Uterus (tissue), 2 donors: ENCODE measurements around the gene INTS11.

Experiments
- POLR2A ChIP-seq, 2 donors: fragments of 450-650 bp; IDR thresholded peaks; one replicate each; pipeline ENCODE4 v1.6.1; 2016; ENCODE audit warnings: antibody characterized with exemption in 2 of 2, mild to moderate bottlenecking in 1 of 2, moderate library complexity in 1 of 2
- TF ChIP-seq, protein P1 (sequence below), 4 experiments: fragments of 200-600 bp in 2 of 4; fragments of 450-650 bp in 2 of 4; sonication (generic) in 2 of 4; IDR thresholded peaks; one replicate each; pipeline ENCODE4 v1.5.1; 2016 to 2019; ENCODE audit warnings: antibody characterized with exemption in 4 of 4, mild to moderate bottlenecking in 2 of 4, moderate library complexity in 1 of 4

DNA sequence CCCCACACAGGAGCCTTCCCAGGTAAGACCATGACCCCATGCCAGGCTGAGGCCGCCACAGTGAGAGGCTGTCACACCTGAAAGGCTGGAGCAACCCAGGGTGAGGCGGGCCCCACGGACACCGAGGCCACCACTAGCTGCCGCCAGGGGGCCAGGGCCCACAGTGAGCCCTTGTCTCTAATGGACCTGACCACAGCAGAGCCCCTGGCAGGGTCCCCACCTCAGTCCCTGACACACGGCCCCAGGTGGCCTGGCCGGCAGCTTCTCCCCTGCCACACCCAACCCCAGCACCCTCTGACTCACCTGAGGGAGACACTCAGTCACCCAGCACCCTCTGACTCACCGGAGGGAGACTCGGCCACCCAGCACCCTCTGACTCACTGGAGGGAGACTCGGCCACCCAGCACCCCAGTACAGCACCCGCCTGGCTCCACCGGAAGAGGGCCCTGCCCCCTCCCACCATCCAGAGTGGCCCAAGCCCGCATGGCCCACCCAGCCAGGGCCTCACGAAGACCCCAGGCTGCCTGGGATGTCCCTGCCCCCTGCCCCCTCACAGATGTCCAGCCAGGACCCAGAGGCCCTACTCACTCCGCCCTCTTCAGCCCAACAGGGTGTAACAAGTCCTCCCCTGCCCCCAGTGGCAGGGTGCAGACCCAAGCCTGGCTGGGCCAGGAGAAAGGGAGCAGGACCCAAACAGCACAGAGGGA, 20.3 kb upstream of the INTS11 start:
- TF ChIP-seq, protein P1, sequence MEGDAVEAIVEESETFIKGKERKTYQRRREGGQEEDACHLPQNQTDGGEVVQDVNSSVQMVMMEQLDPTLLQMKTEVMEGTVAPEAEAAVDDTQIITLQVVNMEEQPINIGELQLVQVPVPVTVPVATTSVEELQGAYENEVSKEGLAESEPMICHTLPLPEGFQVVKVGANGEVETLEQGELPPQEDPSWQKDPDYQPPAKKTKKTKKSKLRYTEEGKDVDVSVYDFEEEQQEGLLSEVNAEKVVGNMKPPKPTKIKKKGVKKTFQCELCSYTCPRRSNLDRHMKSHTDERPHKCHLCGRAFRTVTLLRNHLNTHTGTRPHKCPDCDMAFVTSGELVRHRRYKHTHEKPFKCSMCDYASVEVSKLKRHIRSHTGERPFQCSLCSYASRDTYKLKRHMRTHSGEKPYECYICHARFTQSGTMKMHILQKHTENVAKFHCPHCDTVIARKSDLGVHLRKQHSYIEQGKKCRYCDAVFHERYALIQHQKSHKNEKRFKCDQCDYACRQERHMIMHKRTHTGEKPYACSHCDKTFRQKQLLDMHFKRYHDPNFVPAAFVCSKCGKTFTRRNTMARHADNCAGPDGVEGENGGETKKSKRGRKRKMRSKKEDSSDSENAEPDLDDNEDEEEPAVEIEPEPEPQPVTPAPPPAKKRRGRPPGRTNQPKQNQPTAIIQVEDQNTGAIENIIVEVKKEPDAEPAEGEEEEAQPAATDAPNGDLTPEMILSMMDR (IDR thresholded peaks at IDR 0.05) = peak in 2 of 4 experiments; percentile 24 to 25
- no peak for TF ChIP-seq POLR2A (IDR thresholded peaks at IDR 0.05)
